H1 (cell line): ENCODE measurements around the gene ITPKA. TPM values are rescaled to one million over a fixed set of nuclear protein-coding genes. Genes with fewer than 3 reads are reported as not detected.

ENCODE experiments used
- CTCF ChIA-PET: fragments of 300-600 bp; sonication (Branson Sonifier 250); formaldehyde crosslinking; loops from one replicate; lab custom pipeline; 2021; ENCODE audit not compliant: partially characterized antibody; lab: Charles Lee
- POLR2A ChIA-PET: fragments of 300-600 bp; sonication (Branson Sonifier 250); formaldehyde crosslinking; loops from one replicate; lab custom pipeline; 2021; ENCODE audit warnings: inconsistent platforms; ENCODE audit not compliant: partially characterized antibody; lab: Charles Lee
- DNase-seq, 2 experiments: peaks; one replicate each; pipeline versions ENCODE4 v3.0.0 to v3.0.0-alpha.2; 2010 to 2022; ENCODE audit warnings: low spot score in 2 of 2, low read depth in 1 of 2, mixed read lengths in 1 of 2
- FAIRE-seq: peaks from 2 replicates; lab custom pipeline; 2011; peaks lifted over from hg19 to GRCh38; lab: Jason Lieb, UNC
- H2AFZ ChIP-seq: 2 replicates; pipeline ENCODE4 v1.8.1; 2012; ENCODE audit warnings: low read length, inconsistent platforms
- H2AK5ac ChIP-seq: 2 replicates; pipeline ENCODE4 v1.6.1; 2013; ENCODE audit warnings: low read depth, low read length
- H2BK120ac ChIP-seq: replicated peaks from 2 replicates; pipeline ENCODE3; 2013; ENCODE audit warnings: low read depth, low read length, inconsistent platforms
- H2BK12ac ChIP-seq: 2 replicates; pipeline ENCODE4 v1.6.1; 2013; ENCODE audit warnings: low read depth, low read length
- H2BK15ac ChIP-seq: 2 replicates; pipeline ENCODE4 v1.6.1; 2013; ENCODE audit warnings: low read length
- H2BK20ac ChIP-seq: 2 replicates; pipeline ENCODE4 v1.6.1; 2013; ENCODE audit warnings: low read length
- H2BK5ac ChIP-seq: 2 replicates; pipeline ENCODE4 v1.6.1; 2013; ENCODE audit warnings: low read depth, low read length
- H3K14ac ChIP-seq: 2 replicates; pipeline ENCODE4 v1.6.1; 2013; ENCODE audit warnings: inconsistent platforms; ENCODE audit not compliant: insufficient read length
- H3K18ac ChIP-seq: 2 replicates; pipeline ENCODE4 v1.6.1; 2013; ENCODE audit warnings: low read length; ENCODE audit errors: extremely low read depth
- H3K23ac ChIP-seq: 2 replicates; pipeline ENCODE4 v1.6.1; 2013; ENCODE audit warnings: inconsistent platforms; ENCODE audit not compliant: insufficient read length
- H3K23me2 ChIP-seq: 2 replicates; pipeline ENCODE4 v1.6.1; 2013; ENCODE audit warnings: low read depth, low read length
- H3K27ac ChIP-seq: 2 replicates; pipeline ENCODE4 v1.6.1; 2011; ENCODE audit warnings: low read depth, low read length, inconsistent platforms
- H3K27me3 ChIP-seq, 4 experiments: replicated peaks in 1 of 4; 1 replicate in 1 of 4; 2 replicates in 3 of 4; pipeline versions ENCODE4 v1.6.1 to v1.8.1; 2011 to 2013; ENCODE audit warnings: low read length in 3 of 4, mild to moderate bottlenecking in 3 of 4, inconsistent platforms in 2 of 4, mixed read lengths in 2 of 4, moderate library complexity in 1 of 4; ENCODE audit not compliant: control insufficient read depth in 3 of 4, insufficient read depth in 3 of 4; ENCODE audit errors: extremely low read depth in 1 of 4
- H3K36me3 ChIP-seq, 4 experiments: 2 replicates each; pipeline versions ENCODE4 v1.6.1 to v1.8.1; 2011 to 2013; ENCODE audit warnings: mild to moderate bottlenecking in 4 of 4, low read length in 3 of 4, moderate library complexity in 2 of 4, control low read depth in 1 of 4, inconsistent platforms in 1 of 4; ENCODE audit not compliant: insufficient read depth in 4 of 4, control insufficient read depth in 2 of 4
- H3K4ac ChIP-seq: replicated peaks from 2 replicates; pipeline ENCODE3; 2013; ENCODE audit warnings: low read length, low read depth, mixed read lengths, inconsistent platforms; ENCODE audit not compliant: insufficient read length
- H3K4me1 ChIP-seq, 4 experiments: replicated peaks in 1 of 4; 1 replicate in 1 of 4; 2 replicates in 3 of 4; pipeline versions ENCODE4 v1.6.1 to v1.8.1; 2011 to 2013; ENCODE audit warnings: low read length in 3 of 4, inconsistent platforms in 2 of 4, mixed read lengths in 1 of 4; ENCODE audit not compliant: insufficient read depth in 4 of 4, control insufficient read depth in 3 of 4
- H3K4me2 ChIP-seq, 2 experiments: 2 replicates each; pipeline versions ENCODE4 v1.6.1 to v1.8.1; 2011 to 2013; ENCODE audit warnings: low read depth in 2 of 2, low read length in 2 of 2, control low read depth in 1 of 2, inconsistent platforms in 1 of 2, mild to moderate bottlenecking in 1 of 2; ENCODE audit not compliant: insufficient read depth in 1 of 2
- H3K4me3 ChIP-seq, 4 experiments: fragments of 200-600, 300-600 bp in 1 of 4; sonication (generic), shearing (Covaris generic), sonication (Bioruptor Twin) in 1 of 4; 2 replicates each; pipeline versions ENCODE4 v1.5.1 to v1.8.1; 2011 to 2016; ENCODE audit warnings: low read length in 4 of 4, low read depth in 3 of 4, control low read depth in 2 of 4, inconsistent platforms in 2 of 4, mild to moderate bottlenecking in 2 of 4, mixed read lengths in 1 of 4, moderate library complexity in 1 of 4; ENCODE audit not compliant: insufficient read depth in 2 of 4; ENCODE audit errors: extremely low read depth in 1 of 4
- H3K56ac ChIP-seq: replicated peaks from 2 replicates; pipeline ENCODE3; 2013; ENCODE audit warnings: low read depth, mild to moderate bottlenecking, mixed read lengths, low read length, inconsistent platforms; ENCODE audit not compliant: insufficient read length
- H3K79me1 ChIP-seq: 2 replicates; pipeline ENCODE4 v1.6.1; 2013; ENCODE audit warnings: low read depth, low read length, control low read depth
- H3K79me2 ChIP-seq, 2 experiments: 2 replicates each; pipeline versions ENCODE4 v1.6.1 to v1.8.1; 2012 to 2013; ENCODE audit warnings: low read length in 2 of 2, mild to moderate bottlenecking in 2 of 2, inconsistent platforms in 1 of 2; ENCODE audit not compliant: insufficient read depth in 2 of 2, control insufficient read depth in 1 of 2
- H3K9ac ChIP-seq, 4 experiments: replicated peaks in 1 of 4; 1 replicate in 1 of 4; 2 replicates in 3 of 4; pipeline versions ENCODE4 v1.6.1 to v1.8.1; 2011 to 2013; ENCODE audit warnings: low read depth in 3 of 4, low read length in 3 of 4, control low read depth in 2 of 4, mild to moderate bottlenecking in 2 of 4, moderate library complexity in 2 of 4, inconsistent platforms in 1 of 4; ENCODE audit errors: extremely low read depth in 1 of 4
- H3K9me3 ChIP-seq, 2 experiments: 2 replicates each; pipeline versions ENCODE4 v1.6.1 to v1.8.1; 2012 to 2013; ENCODE audit warnings: mild to moderate bottlenecking in 2 of 2, moderate library complexity in 2 of 2, control low read depth in 1 of 2, inconsistent platforms in 1 of 2, low read depth in 1 of 2, low read length in 1 of 2, mixed read lengths in 1 of 2; ENCODE audit not compliant: insufficient read depth in 2 of 2
- H4K20me1 ChIP-seq, 2 experiments: replicated peaks in 1 of 2; 2 replicates each; pipeline versions ENCODE3 to v1.8.1; 2011 to 2013; ENCODE audit warnings: inconsistent platforms in 2 of 2, low read length in 2 of 2, mild to moderate bottlenecking in 1 of 2; ENCODE audit not compliant: insufficient read depth in 2 of 2, control insufficient read depth in 1 of 2
- H4K5ac ChIP-seq: 2 replicates; pipeline ENCODE4 v1.6.1; 2013; ENCODE audit warnings: low read length, low read depth, mixed read lengths, inconsistent platforms; ENCODE audit not compliant: insufficient read length
- H4K8ac ChIP-seq: 2 replicates; pipeline ENCODE4 v1.8.0; 2013; ENCODE audit warnings: mild to moderate bottlenecking, moderate library complexity, low read length, inconsistent platforms; ENCODE audit not compliant: insufficient read depth; ENCODE audit errors: extremely low read depth
- H4K91ac ChIP-seq: replicated peaks from 2 replicates; pipeline ENCODE3; 2013; ENCODE audit warnings: low read length, mixed read lengths, inconsistent platforms; ENCODE audit not compliant: insufficient read length
- ATF2 ChIP-seq: IDR thresholded peaks from 2 replicates; pipeline ENCODE4 v1.6.1; 2012; ENCODE audit warnings: low read length, inconsistent platforms
- BACH1 ChIP-seq: IDR thresholded peaks from 2 replicates; pipeline ENCODE4 v1.6.1; 2012; ENCODE audit warnings: low read length, improper control_type of control experiment
- CBX8 ChIP-seq: fragments of 300-800, 300-1000 bp; sonication (generic); IDR thresholded peaks from 2 replicates; pipeline ENCODE4 v1.7.1; 2016; ENCODE audit warnings: low read depth, low read length, borderline replicate concordance
- CEBPB ChIP-seq: IDR thresholded peaks from 2 replicates; pipeline ENCODE4 v1.6.1; 2012; ENCODE audit warnings: low read depth, low read length
- GABPA ChIP-seq: IDR thresholded peaks from 2 replicates; pipeline ENCODE4 v1.6.1; 2011; ENCODE audit warnings: mild to moderate bottlenecking, low read length, moderate library complexity, borderline replicate concordance; ENCODE audit not compliant: insufficient read depth
- HDAC2 ChIP-seq, 2 experiments: fragments of 300-600 bp in 1 of 2; sonication (generic) in 1 of 2; IDR thresholded peaks; 2 replicates each; pipeline ENCODE4 v1.6.1; 2011 to 2012; ENCODE audit warnings: low read depth in 2 of 2, low read length in 2 of 2, mild to moderate bottlenecking in 2 of 2, moderate library complexity in 2 of 2, borderline replicate concordance in 1 of 2, inconsistent platforms in 1 of 2
- JUN ChIP-seq: IDR thresholded peaks from 2 replicates; pipeline ENCODE4 v1.6.1; 2011; ENCODE audit warnings: low read depth, mild to moderate bottlenecking, improper control_type of control experiment, low read length
- RBBP5 ChIP-seq: IDR thresholded peaks from 2 replicates; pipeline ENCODE4 v1.7.1; 2012; ENCODE audit warnings: low read depth, mild to moderate bottlenecking, inconsistent platforms, low read length, moderate library complexity, borderline replicate concordance
- SIX5 ChIP-seq: IDR thresholded peaks from 2 replicates; pipeline ENCODE4 v1.6.1; 2011; ENCODE audit warnings: mild to moderate bottlenecking, low read depth, low read length
- TAF1 ChIP-seq: IDR thresholded peaks from 2 replicates; pipeline ENCODE4 v1.6.1; 2011; ENCODE audit warnings: mild to moderate bottlenecking, low read depth, low read length
- YY1 ChIP-seq: IDR thresholded peaks from 2 replicates; pipeline ENCODE4 v1.6.1; 2011; ENCODE audit warnings: low read depth, mild to moderate bottlenecking, low read length
- WGBS, 2 experiments: shearing (Covaris generic) in 1 of 2; methylation state at CpG; one replicate each; pipeline versions ENCODE4 v1.1.6 to v1.1.7; 2013 to 2015; ENCODE audit warnings: low lambda C conversion rate in 2 of 2, mixed read lengths in 2 of 2, inconsistent platforms in 1 of 2, low coverage in 1 of 2, missing lambda C conversion rate in 1 of 2; ENCODE audit not compliant: insufficient replicate concordance in 2 of 2, insufficient coverage in 1 of 2, insufficient read length in 1 of 2; ENCODE audit errors: extremely low coverage in 1 of 2, missing lambda C conversion rate in 1 of 2; 5-methylcytosine and 5-hydroxymethylcytosine counted together
- polyA plus RNA-seq, 7 experiments: library from polyadenylated mRNA; depleted of rRNA in 3 of 7; stranded (reverse) in 5 of 7; unstranded in 2 of 7; fragments of >200 nt in 5 of 7; fragments of 200-250 nt in 2 of 7; gene quantifications; 1 replicate in 5 of 7; 2 replicates in 1 of 7; 4 replicates in 1 of 7; pipeline versions ENCODE4 v1.2.1 to v1.2.3, GENCODE V29; 2011 to 2013; ENCODE audit warnings: missing spikeins in 2 of 7, mixed read lengths in 2 of 7
- total RNA-seq: library from RNA; stranded (reverse); fragmentation: NEBNext Ultra II Directional; extraction: Animal tissue kit (Norgen Biotek cat#: 25700); gene quantifications from 2 replicates; pipeline ENCODE4 v1.2.1, GENCODE V29; 2021

ITPKA gene
- total and polyA plus RNA-seq, 2 of the 8 experiments (the other 6 are each of a cell fraction or from before 2014, with no cell fraction given): 0.39 to 0.99 TPM

- FAIRE-seq (no peak), DNase-seq (no peak)
- Histone ChIP-seq H2BK20ac (no peak overlapping the region), H3K18ac (no peak overlapping the region), H2BK12ac (no peak overlapping the region), H4K8ac (no peak overlapping the region), H3K36me3 (peaks cover 28 to 77% (median 67%) of the 10 kb centered on the region in 4 experiments), H3K23me2 (no peaks in the 10 kb centered on the region), H3K56ac (no peak overlapping the region), H2BK15ac (no peak overlapping the region), H3K9ac (no peak overlapping the region), H3K79me1 (no peaks in the 10 kb centered on the region), H3K27ac (no peak overlapping the region), H4K5ac (no peak overlapping the region), H3K9me3 (no peaks in the 10 kb centered on the region), H3K14ac (no peak overlapping the region), H3K4me3 (no peak overlapping the region), H3K4ac (no peak overlapping the region), H3K4me1 (no peaks in the 10 kb centered on the region), H3K79me2 (no peaks in the 10 kb centered on the region), H3K4me2 (no peak overlapping the region), H2AK5ac (no peak overlapping the region), H2AFZ (no peak overlapping the region), H2BK5ac (no peak overlapping the region), H3K27me3 (no peaks in the 10 kb centered on the region), H3K23ac (no peak overlapping the region), H2BK120ac (no peak overlapping the region), H4K91ac (no peak overlapping the region), H4K20me1 (peaks cover 1 to 4% of the 10 kb centered on the region in 2 experiments)
- 87% methylated on average over 6 of the region's 6 CpGs; no CpG with 5 or more reads in 1 of the 2 experiments for WGBS, 2 experiments
- POLR2A ChIA-PET: interaction anchor here (1.6 to 2.0 kb wide), 3 partner anchors 16 to 64 kb away, joined by 3 to 10 read pairs (median 5); partner anchors contain the start of gene LTK
- no peak for TF ChIP-seq JUN
- TF ChIP-seq CEBPB: no peak
- no peak for TF ChIP-seq YY1
- no peak for TF ChIP-seq HDAC2 (IDR thresholded peaks at IDR 0.05; ENCODE audit: borderline replicate concordance in 1 of 2, low read depth in 2 of 2, low read length in 2 of 2)
- no peak for TF ChIP-seq RBBP5
- TF ChIP-seq GABPA: no peak
- no peak for TF ChIP-seq CBX8
- no peak for TF ChIP-seq SIX5
- TF ChIP-seq BACH1: no peak
- no peak for TF ChIP-seq TAF1
- no peak for TF ChIP-seq ATF2
- CTCF ChIA-PET: interaction anchor here (1.0 to 1.6 kb wide), 2 partner anchors 18 to 27 kb away, joined by 3 to 6 read pairs; no protein-coding TSS in a partner anchor
Measured at GRCh38 chr15:41530363-41530956, 36.8 kb downstream of the ITPKA start.
